Measurements from ENCODE around the gene NFIA.

The NFIA gene

DNA sequence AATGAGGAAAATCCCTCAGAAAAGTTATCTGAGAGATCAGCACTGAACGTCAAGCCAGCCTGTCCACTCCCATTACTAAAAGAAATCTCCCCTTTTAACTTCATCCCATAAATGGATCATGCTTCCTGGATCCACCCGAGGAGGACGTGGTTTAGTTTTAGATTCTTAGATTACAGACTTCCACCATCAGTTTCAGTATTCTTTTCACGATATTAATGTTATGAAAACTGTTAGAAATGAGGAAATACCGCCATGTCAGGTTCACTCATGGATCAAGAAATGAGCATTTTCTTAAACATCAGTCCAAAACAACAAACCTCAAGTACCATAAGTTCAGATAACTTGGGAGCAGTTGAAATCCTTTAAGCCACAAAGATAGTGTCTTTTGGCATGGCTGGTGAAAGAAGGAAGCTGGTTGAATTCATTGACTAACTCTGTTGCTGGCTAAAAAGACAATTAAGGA lies 49.8 kb downstream of the NFIA start:
- no peaks in the 10 kb centered on the region for H3K9me3 ChIP-seq (replicated peaks; ENCODE audit: insufficient read depth, low read length)
- H3K4me2 ChIP-seq (ENCODE audit: low read depth, low read length), result no peak overlapping the region
- H3K27ac ChIP-seq (ENCODE audit: low read length), result no peak overlapping the region
- no peaks in the 10 kb centered on the region for H3F3A ChIP-seq (ENCODE audit: insufficient read depth, low read length)
- H3K27me3 ChIP-seq (replicated peaks; ENCODE audit: insufficient read depth, low read length), result no peaks in the 10 kb centered on the region
- DNase-seq, result no peak
- TF ChIP-seq EZH2 (optimal IDR thresholded peaks at IDR 0.05; ENCODE audit: low read depth, low read length) (no peak), EZH2phosphoT487 (IDR thresholded peaks at IDR 0.05; ENCODE audit: low read length) (no peak)
- TF ChIP-seq, protein P1, sequence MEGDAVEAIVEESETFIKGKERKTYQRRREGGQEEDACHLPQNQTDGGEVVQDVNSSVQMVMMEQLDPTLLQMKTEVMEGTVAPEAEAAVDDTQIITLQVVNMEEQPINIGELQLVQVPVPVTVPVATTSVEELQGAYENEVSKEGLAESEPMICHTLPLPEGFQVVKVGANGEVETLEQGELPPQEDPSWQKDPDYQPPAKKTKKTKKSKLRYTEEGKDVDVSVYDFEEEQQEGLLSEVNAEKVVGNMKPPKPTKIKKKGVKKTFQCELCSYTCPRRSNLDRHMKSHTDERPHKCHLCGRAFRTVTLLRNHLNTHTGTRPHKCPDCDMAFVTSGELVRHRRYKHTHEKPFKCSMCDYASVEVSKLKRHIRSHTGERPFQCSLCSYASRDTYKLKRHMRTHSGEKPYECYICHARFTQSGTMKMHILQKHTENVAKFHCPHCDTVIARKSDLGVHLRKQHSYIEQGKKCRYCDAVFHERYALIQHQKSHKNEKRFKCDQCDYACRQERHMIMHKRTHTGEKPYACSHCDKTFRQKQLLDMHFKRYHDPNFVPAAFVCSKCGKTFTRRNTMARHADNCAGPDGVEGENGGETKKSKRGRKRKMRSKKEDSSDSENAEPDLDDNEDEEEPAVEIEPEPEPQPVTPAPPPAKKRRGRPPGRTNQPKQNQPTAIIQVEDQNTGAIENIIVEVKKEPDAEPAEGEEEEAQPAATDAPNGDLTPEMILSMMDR (IDR thresholded peaks at IDR 0.05; ENCODE audit: low read length), result no peak
- no peaks in the 10 kb centered on the region for H3K79me2 ChIP-seq (ENCODE audit: low read length)
- no peak overlapping the region for H2AFZ ChIP-seq (ENCODE audit: low read length)
- H3K9ac ChIP-seq (ENCODE audit: low read length), result no peak overlapping the region
- H3K36me3 ChIP-seq (replicated peaks; ENCODE audit: insufficient read depth, low read length), result no peaks in the 10 kb centered on the region
- H3K4me1 ChIP-seq (ENCODE audit: low read length), result no peaks in the 10 kb centered on the region
- no peaks in the 10 kb centered on the region for H3K9me2 ChIP-seq (replicated peaks; ENCODE audit: insufficient read depth, low read length)
- H4K20me1 ChIP-seq (ENCODE audit: insufficient read depth, low read length), result no peaks in the 10 kb centered on the region
- H3K4me3 ChIP-seq (ENCODE audit: low read length), result no peak overlapping the region

DNA sequence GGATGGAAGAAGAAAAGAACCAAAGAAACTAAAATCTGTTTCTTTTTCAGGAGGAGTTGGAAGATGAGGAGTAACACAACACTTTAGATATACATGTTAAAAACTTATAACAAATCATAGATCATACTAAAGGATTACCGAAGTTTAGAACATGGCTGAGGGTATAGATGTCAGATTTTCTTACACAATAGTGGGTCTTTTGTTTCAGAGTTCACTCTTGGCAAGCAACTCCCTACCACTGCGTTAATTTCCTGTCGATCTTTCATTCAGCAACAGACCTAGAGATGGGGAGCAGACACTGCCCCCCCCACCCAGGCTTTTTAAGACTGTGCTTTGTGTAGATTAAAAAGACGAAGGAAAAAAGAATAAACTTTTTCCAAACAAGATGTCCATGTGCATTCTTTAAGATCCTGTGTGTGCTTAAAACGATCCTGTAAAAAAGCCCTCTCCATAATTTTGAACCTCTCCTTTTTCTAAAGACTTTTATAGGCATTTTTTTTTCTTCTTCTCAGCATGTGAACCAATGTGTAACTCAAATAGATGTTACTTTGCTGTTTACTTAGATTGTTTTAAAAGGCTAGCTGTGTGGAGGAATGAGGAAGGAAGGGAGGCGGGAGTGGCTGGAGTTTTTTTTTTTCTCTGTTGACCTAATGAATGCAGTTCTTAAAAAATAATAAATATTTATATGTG lies 50.4 kb downstream of the NFIA start:
- H3K4me2 ChIP-seq (ENCODE audit: low read depth, low read length), result no peak overlapping the region
- no peak overlapping the region for H3K27ac ChIP-seq (ENCODE audit: low read length)
- no peak for DNase-seq

DNA sequence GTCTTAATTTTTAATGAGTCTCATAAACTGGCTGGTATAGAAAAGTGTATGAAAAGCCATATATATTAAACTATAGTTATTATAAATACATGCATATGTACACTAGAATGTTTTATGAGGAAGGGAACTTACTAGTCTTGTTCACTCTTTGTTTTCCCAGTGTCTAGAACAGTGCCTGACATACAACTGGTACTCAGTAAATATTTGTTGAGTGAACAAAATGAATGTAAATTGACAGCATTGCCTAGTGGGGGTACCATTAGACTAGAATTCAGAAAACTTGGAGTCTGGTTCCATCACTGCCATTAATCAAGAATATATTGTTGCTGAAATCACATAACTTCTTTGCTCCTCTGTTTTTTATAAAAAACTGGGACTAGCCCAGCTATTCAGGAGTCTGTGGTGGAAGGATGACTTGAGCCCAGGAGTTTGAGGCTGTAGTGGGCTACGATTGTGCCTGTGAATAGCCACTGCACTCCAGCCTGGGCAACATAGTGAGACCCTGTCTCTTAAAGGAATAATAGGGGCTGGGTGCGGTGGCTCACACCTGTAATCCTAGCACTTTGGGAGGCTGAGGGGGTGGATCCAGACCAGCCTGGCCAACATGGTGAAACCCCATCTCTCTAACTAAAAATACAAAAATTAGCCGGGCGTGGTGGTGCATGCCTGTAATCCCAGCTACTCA lies 51.1 kb downstream of the NFIA start:
- H3K27ac ChIP-seq (ENCODE audit: low read length), result no peak overlapping the region
- H3K27me3 ChIP-seq (replicated peaks; ENCODE audit: insufficient read depth, low read length), result no peaks in the 10 kb centered on the region
- H2AFZ ChIP-seq (ENCODE audit: low read length), result no peak overlapping the region
- no peaks in the 10 kb centered on the region for H3K9me3 ChIP-seq (replicated peaks; ENCODE audit: insufficient read depth, low read length)
- no peak overlapping the region for H3K4me2 ChIP-seq (ENCODE audit: low read depth, low read length)
- H3K9me2 ChIP-seq (replicated peaks; ENCODE audit: insufficient read depth, low read length), result no peaks in the 10 kb centered on the region
- no peak overlapping the region for H3K4me3 ChIP-seq (ENCODE audit: low read length)
- H3K4me1 ChIP-seq (ENCODE audit: low read length), result no peaks in the 10 kb centered on the region
- no peak for DNase-seq
- no peaks in the 10 kb centered on the region for H4K20me1 ChIP-seq (ENCODE audit: insufficient read depth, low read length)
- no peaks in the 10 kb centered on the region for H3K36me3 ChIP-seq (replicated peaks; ENCODE audit: insufficient read depth, low read length)
- TF ChIP-seq EZH2 (optimal IDR thresholded peaks at IDR 0.05; ENCODE audit: low read depth, low read length) (no peak), EZH2phosphoT487 (IDR thresholded peaks at IDR 0.05; ENCODE audit: low read length) (no peak)
- TF ChIP-seq, protein P1 (IDR thresholded peaks at IDR 0.05; ENCODE audit: low read length), result no peak
- H3K79me2 ChIP-seq (ENCODE audit: low read length), result no peaks in the 10 kb centered on the region
- no peak overlapping the region for H3K9ac ChIP-seq (ENCODE audit: low read length)
- H3F3A ChIP-seq (ENCODE audit: insufficient read depth, low read length), result no peaks in the 10 kb centered on the region

More for the DNA sequence above, 50.4 kb downstream of the NFIA start:
- Histone ChIP-seq H3K9me3 (replicated peaks; ENCODE audit: insufficient read depth, low read length) (no peaks in the 10 kb centered on the region), H3K9ac (ENCODE audit: low read length) (no peak overlapping the region), H3K4me3 (ENCODE audit: low read length) (no peak overlapping the region), H3F3A (ENCODE audit: insufficient read depth, low read length) (no peaks in the 10 kb centered on the region), H4K20me1 (ENCODE audit: insufficient read depth, low read length) (no peaks in the 10 kb centered on the region), H3K4me1 (ENCODE audit: low read length) (no peaks in the 10 kb centered on the region), H3K9me2 (replicated peaks; ENCODE audit: insufficient read depth, low read length) (no peaks in the 10 kb centered on the region), H3K79me2 (ENCODE audit: low read length) (no peaks in the 10 kb centered on the region), H3K36me3 (replicated peaks; ENCODE audit: insufficient read depth, low read length) (no peaks in the 10 kb centered on the region), H3K27me3 (replicated peaks; ENCODE audit: insufficient read depth, low read length) (no peaks in the 10 kb centered on the region), H2AFZ (ENCODE audit: low read length) (no peak overlapping the region)
- TF ChIP-seq EZH2phosphoT487 (IDR thresholded peaks at IDR 0.05; ENCODE audit: low read length) (no peak), EZH2 (optimal IDR thresholded peaks at IDR 0.05; ENCODE audit: low read depth, low read length) (no peak)

DNA sequence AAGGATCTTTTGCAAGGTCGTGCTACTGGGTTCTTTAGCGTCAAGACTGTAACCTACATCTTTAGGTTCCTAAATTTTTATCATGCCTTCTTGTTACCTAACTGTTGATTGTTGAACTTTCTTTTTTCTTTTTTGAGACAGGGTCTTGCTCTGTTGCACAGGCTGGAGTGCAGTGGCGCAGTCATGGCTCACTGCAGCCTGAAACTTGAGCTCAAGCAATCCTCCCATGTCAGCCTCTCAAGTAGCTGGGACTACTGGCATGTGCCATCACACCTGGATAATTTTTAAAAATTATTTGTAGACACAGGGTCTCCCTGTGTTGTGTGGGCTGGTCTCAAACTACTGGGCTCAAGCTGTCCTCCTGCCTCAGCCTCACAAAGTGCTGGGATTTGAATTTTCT lies 52.9 kb downstream of the NFIA start:
- Histone ChIP-seq H3K36me3 (replicated peaks; ENCODE audit: insufficient read depth, low read length) (no peaks in the 10 kb centered on the region), H3K9me2 (replicated peaks; ENCODE audit: insufficient read depth, low read length) (no peaks in the 10 kb centered on the region), H3K79me2 (ENCODE audit: low read length) (no peaks in the 10 kb centered on the region), H3K9ac (ENCODE audit: low read length) (no peak overlapping the region), H3K27me3 (replicated peaks; ENCODE audit: insufficient read depth, low read length) (no peaks in the 10 kb centered on the region), H3K4me2 (ENCODE audit: low read depth, low read length) (no peak overlapping the region), H3K4me1 (ENCODE audit: low read length) (no peaks in the 10 kb centered on the region), H3F3A (ENCODE audit: insufficient read depth, low read length) (no peaks in the 10 kb centered on the region), H4K20me1 (ENCODE audit: insufficient read depth, low read length) (no peaks in the 10 kb centered on the region), H3K4me3 (ENCODE audit: low read length) (no peak overlapping the region), H3K27ac (ENCODE audit: low read length) (no peak overlapping the region), H2AFZ (ENCODE audit: low read length) (no peak overlapping the region), H3K9me3 (replicated peaks; ENCODE audit: insufficient read depth, low read length) (no peaks in the 10 kb centered on the region)
- no peak for DNase-seq
- TF ChIP-seq EZH2phosphoT487 (IDR thresholded peaks at IDR 0.05; ENCODE audit: low read length), result no peak
- TF ChIP-seq, protein P1 (IDR thresholded peaks at IDR 0.05; ENCODE audit: low read length), result no peak
- no peak for TF ChIP-seq EZH2 (optimal IDR thresholded peaks at IDR 0.05; ENCODE audit: low read depth, low read length)
